Choroid plexus epithelial cell (primary cell): Measurements from ENCODE around the gene LGI4.

Experiments
- DNase-seq: peaks from one replicate; pipeline ENCODE4 v3.0.0-alpha.2; 2010; ENCODE audit warnings: low read depth
- H3K4me3 ChIP-seq: 2 replicates; pipeline ENCODE4 v1.5.1; 2011; ENCODE audit warnings: low read depth, mild to moderate bottlenecking, control low read depth, low read length, moderate library complexity
- CTCF ChIP-seq: conservative IDR thresholded peaks from 2 replicates; pipeline ENCODE4 v1.5.1; 2011; ENCODE audit warnings: low read depth, mild to moderate bottlenecking, control low read depth, inconsistent platforms, low read length, moderate library complexity

Gene LGI4

GRCh38 chr19:35141837-35142605 lies 7.2 kb upstream of the LGI4 start:
- no peak for DNase-seq
- TF ChIP-seq CTCF = no peak
- H3K4me3 ChIP-seq = no peak overlapping the region

- peak; percentile 92 for DNase-seq
- H3K4me3 ChIP-seq = peak overlapping the region; percentile 14
- TF ChIP-seq CTCF = peak; percentile 65
These were observed 6.3 kb upstream of the LGI4 start for GRCh38 chr19:35140962-35141836.

GRCh38 chr19:35140207-35140961 lies 5.5 kb upstream of the LGI4 start:
- DNase-seq = no peak
- H3K4me3 ChIP-seq = no peak overlapping the region
- no peak for TF ChIP-seq CTCF

GRCh38 chr19:35138305-35138892 lies 3.5 kb upstream of the LGI4 start, which contains the start of gene FXYD1:
Gene FXYD1, plus strand, starts transcription at chr19:35138824. Its CDS starts 1,256 bp downstream, at chr19:35140080.
- TF ChIP-seq CTCF = no peak
- no peak within 1 kb of the TSS for H3K4me3 ChIP-seq
- no peak for DNase-seq

- no peak overlapping the region for H3K4me3 ChIP-seq
- no peak for DNase-seq
- TF ChIP-seq CTCF = no peak
These were observed 2.3 kb upstream of the LGI4 start for GRCh38 chr19:35136977-35137702.

- DNase-seq = no peak
- TF ChIP-seq CTCF = no peak
- no peak overlapping the region for H3K4me3 ChIP-seq
These were observed 1.4 kb upstream of the LGI4 start for GRCh38 chr19:35136231-35136630.
